ENCODE measurements around the gene PDIA5. TPM values are rescaled to one million over a fixed set of nuclear protein-coding genes. Genes with fewer than 3 reads are reported as not detected.

PDIA5 gene
- total RNA-seq, 1 donor from 2014 or later: 128 TPM

DNA sequence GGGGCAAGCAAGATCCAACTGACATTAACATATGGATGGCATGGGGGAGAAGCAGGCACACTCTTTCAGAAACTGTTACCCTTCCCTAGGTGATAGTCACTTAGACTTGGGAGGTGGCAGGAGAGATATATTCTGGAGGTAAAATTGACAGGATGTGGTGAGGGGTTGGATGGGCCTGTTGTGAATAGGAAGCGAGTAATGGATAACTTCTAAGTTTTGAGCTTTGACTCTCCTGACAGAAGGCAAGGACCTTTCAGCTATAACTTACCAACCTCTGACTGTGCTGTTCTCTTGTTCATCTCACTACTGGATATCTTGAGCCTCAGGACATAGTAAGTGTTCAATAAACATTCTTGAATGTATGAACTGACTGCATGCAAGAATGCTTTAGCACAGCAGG is 1.9 kb upstream of the PDIA5 start:
- no peak overlapping the region for H3K27ac Mint-ChIP-seq (ENCODE audit: unreplicated experiment)
- H3K4me1 Mint-ChIP-seq (ENCODE audit: low read depth): peaks cover 28% of the 10 kb centered on the region
- no peak for DNase-seq (ENCODE audit: low spot score)
- no peaks in the 10 kb centered on the region for H3K9me3 Mint-ChIP-seq (ENCODE audit: low read depth)
- TF ChIP-seq, protein P1, sequence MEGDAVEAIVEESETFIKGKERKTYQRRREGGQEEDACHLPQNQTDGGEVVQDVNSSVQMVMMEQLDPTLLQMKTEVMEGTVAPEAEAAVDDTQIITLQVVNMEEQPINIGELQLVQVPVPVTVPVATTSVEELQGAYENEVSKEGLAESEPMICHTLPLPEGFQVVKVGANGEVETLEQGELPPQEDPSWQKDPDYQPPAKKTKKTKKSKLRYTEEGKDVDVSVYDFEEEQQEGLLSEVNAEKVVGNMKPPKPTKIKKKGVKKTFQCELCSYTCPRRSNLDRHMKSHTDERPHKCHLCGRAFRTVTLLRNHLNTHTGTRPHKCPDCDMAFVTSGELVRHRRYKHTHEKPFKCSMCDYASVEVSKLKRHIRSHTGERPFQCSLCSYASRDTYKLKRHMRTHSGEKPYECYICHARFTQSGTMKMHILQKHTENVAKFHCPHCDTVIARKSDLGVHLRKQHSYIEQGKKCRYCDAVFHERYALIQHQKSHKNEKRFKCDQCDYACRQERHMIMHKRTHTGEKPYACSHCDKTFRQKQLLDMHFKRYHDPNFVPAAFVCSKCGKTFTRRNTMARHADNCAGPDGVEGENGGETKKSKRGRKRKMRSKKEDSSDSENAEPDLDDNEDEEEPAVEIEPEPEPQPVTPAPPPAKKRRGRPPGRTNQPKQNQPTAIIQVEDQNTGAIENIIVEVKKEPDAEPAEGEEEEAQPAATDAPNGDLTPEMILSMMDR (IDR thresholded peaks at IDR 0.05): no peak
- no peak overlapping the region for H3K4me3 Mint-ChIP-seq (ENCODE audit: unreplicated experiment)
- no peaks in the 10 kb centered on the region for H3K27me3 Mint-ChIP-seq (ENCODE audit: low read depth)
- peaks cover 1% of the 10 kb centered on the region for H3K36me3 Mint-ChIP-seq (ENCODE audit: low read depth)

DNA sequence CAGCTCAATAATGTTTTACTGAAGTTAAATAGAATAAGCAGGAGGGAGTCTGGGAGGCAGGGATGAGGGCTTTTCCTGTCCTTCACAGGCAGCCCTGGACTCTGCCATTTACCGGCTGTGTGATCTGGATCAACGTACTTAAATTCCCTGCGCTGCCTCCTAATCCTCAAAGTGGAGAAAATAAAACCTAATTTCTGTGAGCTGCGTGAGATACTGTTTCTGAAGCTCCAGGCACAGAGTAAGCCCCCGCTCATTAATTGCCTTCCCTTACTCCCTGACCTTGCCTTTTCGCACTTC is 278 bp upstream of the PDIA5 start:
- H3K4me3 Mint-ChIP-seq (ENCODE audit: unreplicated experiment): peak overlapping the region; percentile 97
- TF ChIP-seq, protein P1 (IDR thresholded peaks at IDR 0.05): no peak
- H3K9me3 Mint-ChIP-seq (ENCODE audit: low read depth): no peaks in the 10 kb centered on the region
- peaks cover 1% of the 10 kb centered on the region for H3K36me3 Mint-ChIP-seq (ENCODE audit: low read depth)
- peak overlapping the region; percentile 96 for H3K27ac Mint-ChIP-seq (ENCODE audit: unreplicated experiment)
- DNase-seq (ENCODE audit: low spot score): no peak
- H3K4me1 Mint-ChIP-seq (ENCODE audit: low read depth): peaks cover 44% of the 10 kb centered on the region
- H3K27me3 Mint-ChIP-seq (ENCODE audit: low read depth): no peaks in the 10 kb centered on the region

DNA sequence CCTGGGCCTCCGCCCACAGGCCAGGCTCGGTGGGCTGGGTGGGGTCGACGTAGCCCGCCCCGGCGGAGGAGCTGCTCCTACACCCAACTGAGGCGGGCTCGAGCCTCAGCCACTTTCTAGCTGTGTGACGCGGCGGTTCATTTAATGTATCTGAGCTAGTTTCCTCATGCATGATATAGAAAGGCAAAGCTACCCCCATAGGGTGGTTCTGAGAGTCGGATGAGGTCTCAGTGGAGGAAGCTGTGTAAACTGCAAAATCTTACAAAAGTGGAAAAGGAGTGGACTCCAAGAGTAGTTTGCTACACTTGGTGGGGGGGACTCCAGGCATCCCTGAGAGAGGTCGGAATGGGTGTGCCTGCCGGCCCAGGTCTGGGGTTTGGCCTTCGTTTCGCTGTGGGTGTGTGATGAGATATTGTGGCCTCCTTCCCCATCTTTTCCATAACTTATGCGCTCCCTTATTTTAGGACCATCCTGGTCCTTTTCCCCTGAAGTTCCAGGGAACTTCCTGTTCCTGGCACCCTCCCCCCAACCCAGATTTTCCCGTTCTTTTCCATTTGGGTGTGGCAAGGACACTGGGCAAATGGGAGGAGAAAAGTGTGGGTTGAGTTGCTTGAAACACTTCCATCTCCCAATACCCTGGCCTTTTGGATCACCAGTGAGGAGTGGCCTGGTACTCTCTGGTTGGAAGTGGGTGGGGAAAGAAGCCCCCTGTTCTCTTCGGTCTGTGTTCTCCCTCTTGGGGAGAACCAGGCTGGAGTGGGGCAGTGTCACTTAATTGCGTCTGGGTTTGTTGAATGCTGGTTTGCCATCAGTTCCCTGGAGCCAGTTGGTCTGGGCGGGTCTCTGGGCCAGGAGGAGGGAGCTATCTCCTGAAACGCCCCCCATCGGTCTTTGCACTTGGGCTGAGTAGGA is 1.1 kb downstream of the PDIA5 start:
- no peak for DNase-seq (ENCODE audit: low spot score)
- Mint-ChIP-seq H3K27ac (ENCODE audit: unreplicated experiment) (peak overlapping the region; percentile 93), H3K36me3 (ENCODE audit: low read depth) (peaks cover 1% of the 10 kb centered on the region), H3K4me3 (ENCODE audit: unreplicated experiment) (peak overlapping the region; percentile 97), H3K27me3 (ENCODE audit: low read depth) (no peaks in the 10 kb centered on the region), H3K9me3 (ENCODE audit: low read depth) (no peaks in the 10 kb centered on the region), H3K4me1 (ENCODE audit: low read depth) (peaks cover 58% of the 10 kb centered on the region)
- TF ChIP-seq, protein P1 (IDR thresholded peaks at IDR 0.05): no peak

DNA sequence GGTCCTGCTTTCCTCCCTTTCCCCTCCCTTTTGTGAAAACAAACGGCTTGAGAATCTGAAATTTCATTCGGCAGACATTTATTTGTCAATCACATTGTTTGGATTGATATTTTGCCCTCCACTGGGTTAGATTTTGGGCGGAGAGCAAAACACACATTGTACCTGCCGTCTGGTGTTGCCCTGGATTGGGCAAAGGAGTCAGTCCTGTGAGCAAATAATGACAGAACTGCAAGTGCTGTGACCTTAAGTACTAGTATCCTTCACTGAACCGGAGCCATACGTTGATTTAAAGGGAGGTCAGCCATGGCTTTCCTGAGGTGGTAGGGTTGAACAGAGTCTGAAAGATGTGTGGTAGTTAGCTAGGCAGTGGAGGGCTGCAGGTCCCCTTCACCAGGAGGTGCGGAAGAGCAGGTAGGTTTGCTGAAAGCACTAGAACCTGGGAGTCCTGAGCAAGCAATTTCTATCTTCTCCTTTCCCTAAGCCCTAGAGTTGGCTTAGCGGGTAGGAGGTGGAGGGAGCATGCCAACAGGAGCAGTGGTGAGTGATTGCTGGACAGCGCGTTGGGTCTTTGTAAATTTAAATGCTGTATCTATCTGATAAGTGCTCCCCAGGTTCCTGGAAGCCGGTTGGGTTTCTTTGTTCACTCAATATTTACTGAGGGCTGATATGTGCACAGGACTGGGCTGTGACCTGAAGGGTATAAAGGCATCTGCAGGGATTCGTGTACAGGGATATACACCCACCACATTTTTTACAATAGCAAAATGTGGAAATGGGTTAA is 2.0 kb downstream of the PDIA5 start:
- Mint-ChIP-seq H3K4me1 (ENCODE audit: low read depth) (peaks cover 66% of the 10 kb centered on the region), H3K36me3 (ENCODE audit: low read depth) (peaks cover 1% of the 10 kb centered on the region), H3K9me3 (ENCODE audit: low read depth) (no peaks in the 10 kb centered on the region), H3K27me3 (ENCODE audit: low read depth) (no peaks in the 10 kb centered on the region), H3K4me3 (ENCODE audit: unreplicated experiment) (peak overlapping the region; percentile 97), H3K27ac (ENCODE audit: unreplicated experiment) (peak overlapping the region; percentile 93)
- DNase-seq (ENCODE audit: low spot score): no peak
- TF ChIP-seq, protein P1 (IDR thresholded peaks at IDR 0.05): no peak

DNA sequence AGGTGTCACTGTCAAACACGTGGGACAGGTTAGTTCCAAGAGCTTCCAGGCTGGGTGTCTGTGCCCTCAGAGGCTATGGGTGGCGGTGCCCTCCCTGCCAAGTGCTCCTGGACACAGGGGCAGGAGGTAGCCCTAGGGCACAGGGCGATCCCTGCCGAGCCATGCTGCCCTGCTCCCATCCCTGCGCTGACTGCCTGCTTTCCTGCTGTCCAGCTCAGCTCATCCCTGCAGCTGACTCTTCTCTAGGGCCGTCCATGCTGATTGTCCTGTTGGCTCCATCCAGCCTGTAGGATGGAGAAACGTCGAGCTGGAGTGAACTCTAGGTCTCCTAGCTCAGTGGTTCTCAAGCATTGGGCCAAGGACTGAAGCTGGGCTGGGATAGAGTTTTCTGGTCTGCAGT is 3.7 kb downstream of the PDIA5 start:
- peaks cover 76% of the 10 kb centered on the region for H3K4me1 Mint-ChIP-seq (ENCODE audit: low read depth)
- H3K4me3 Mint-ChIP-seq (ENCODE audit: unreplicated experiment): peak overlapping the region; percentile 42
- H3K27ac Mint-ChIP-seq (ENCODE audit: unreplicated experiment): peak overlapping the region; percentile 27
- no peaks in the 10 kb centered on the region for H3K9me3 Mint-ChIP-seq (ENCODE audit: low read depth)
- no peaks in the 10 kb centered on the region for H3K27me3 Mint-ChIP-seq (ENCODE audit: low read depth)
- no peak for DNase-seq (ENCODE audit: low spot score)
- H3K36me3 Mint-ChIP-seq (ENCODE audit: low read depth): peaks cover 1% of the 10 kb centered on the region
- TF ChIP-seq, protein P1 (IDR thresholded peaks at IDR 0.05): no peak

All from chondrocyte (in vitro differentiated cells).